Suprapubic skin (tissue), 3 donors: ENCODE results near the gene NEK6.
"Not testable (repeated sequence)": the region's sequence is repeated elsewhere in the genome, so short reads cannot be mapped to it uniquely, and the experiment has no call there.

Experiments used
- CTCF ChIP-seq, 2 donors: fragments of 200-600 bp in 1 of 2; fragments of 450-650 bp in 1 of 2; sonication (generic) in 1 of 2; IDR thresholded peaks; one replicate each; pipeline ENCODE4 v1.5.1; 2016 to 2019; ENCODE audit warnings: antibody characterized with exemption in 2 of 2, mild to moderate bottlenecking in 1 of 2, moderate library complexity in 1 of 2
- POLR2A ChIP-seq, 2 donors: fragments of 450-650 bp; IDR thresholded peaks; one replicate each; pipeline ENCODE4 v1.6.1; 2017; ENCODE audit warnings: antibody characterized with exemption in 2 of 2, mild to moderate bottlenecking in 2 of 2, moderate library complexity in 2 of 2

GRCh38 chr9:124252878-124253277 is 4.9 kb upstream of the NEK6 start:
- TF ChIP-seq POLR2A, CTCF (IDR thresholded peaks at IDR 0.05): not testable (repeated sequence)
